DND-41 (cell line): ENCODE results near the gene IVD.

Source experiments
- ATAC-seq: fragments of 200-7000 bp; cut with Tn5 transposase; 3 replicates; pipeline ENCODE4 v1.9.1; 2021; ENCODE audit warnings: low read depth; ENCODE audit not compliant: insufficient read depth
- DNase-seq: peaks from one replicate; pipeline ENCODE4 v3.0.0-alpha.2; 2020
- H2AFZ ChIP-seq: 2 replicates; pipeline ENCODE4 v1.6.0; 2012; ENCODE audit warnings: low read depth, low read length
- H3K27ac ChIP-seq: 2 replicates; pipeline ENCODE4 v1.5.1; 2012; ENCODE audit warnings: low read length, inconsistent platforms
- H3K27me3 ChIP-seq: fragments of 200-600 bp; sonication (generic); 2 replicates; pipeline ENCODE4 v1.6.0; 2012; ENCODE audit warnings: low read length, mild to moderate bottlenecking, inconsistent platforms; ENCODE audit not compliant: insufficient read depth, poor library complexity
- H3K36me3 ChIP-seq: 2 replicates; pipeline ENCODE4 v1.5.1; 2012; ENCODE audit warnings: low read length, inconsistent platforms; ENCODE audit not compliant: insufficient read depth
- H3K4me1 ChIP-seq: 2 replicates; pipeline ENCODE4 v1.5.1; 2012; ENCODE audit warnings: mild to moderate bottlenecking, low read length; ENCODE audit not compliant: insufficient read depth
- H3K4me2 ChIP-seq: 2 replicates; pipeline ENCODE4 v1.6.0; 2012; ENCODE audit warnings: mild to moderate bottlenecking, moderate library complexity, low read length, inconsistent platforms; ENCODE audit not compliant: insufficient read depth
- H3K4me3 ChIP-seq, 2 experiments: fragments of 200-600 bp in 1 of 2; shearing (Covaris generic) in 1 of 2; 2 replicates each; pipeline ENCODE4 v1.5.1; 2012 to 2016; ENCODE audit warnings: inconsistent platforms in 2 of 2, low read length in 2 of 2, mild to moderate bottlenecking in 2 of 2, low read depth in 1 of 2, moderate library complexity in 1 of 2
- H3K79me2 ChIP-seq: 2 replicates; pipeline ENCODE4 v1.6.0; 2012; ENCODE audit warnings: low read length, inconsistent platforms; ENCODE audit not compliant: insufficient read depth
- H3K9ac ChIP-seq: 2 replicates; pipeline ENCODE4 v1.6.0; 2012; ENCODE audit warnings: low read depth, mild to moderate bottlenecking, inconsistent platforms, low read length, moderate library complexity
- H3K9me3 ChIP-seq: 2 replicates; pipeline ENCODE4 v1.5.1; 2012; ENCODE audit warnings: low read length, moderate library complexity, mild to moderate bottlenecking, inconsistent platforms; ENCODE audit not compliant: insufficient read depth, severe bottlenecking
- H4K20me1 ChIP-seq: 2 replicates; pipeline ENCODE4 v1.6.0; 2012; ENCODE audit warnings: low read length; ENCODE audit not compliant: insufficient read depth
- CTCF ChIP-seq: IDR thresholded peaks from 2 replicates; pipeline ENCODE4 v1.5.1; 2012; ENCODE audit warnings: borderline replicate concordance, low read length, moderate library complexity, mild to moderate bottlenecking; ENCODE audit not compliant: poor library complexity, severe bottlenecking; ENCODE audit errors: extremely low read depth
- EZH2 ChIP-seq: IDR thresholded peaks from 3 replicates; pipeline ENCODE4 v1.6.1; 2012; ENCODE audit warnings: borderline replicate concordance, low read depth, mild to moderate bottlenecking, moderate library complexity, low read length, inconsistent platforms; ENCODE audit not compliant: severe bottlenecking

IVD gene

GRCh38 chr15:40435023-40435709 lies 29.6 kb downstream of the IVD start:
- Histone ChIP-seq H2AFZ (no peak overlapping the region), H4K20me1 (no peaks in the 10 kb centered on the region), H3K9ac (no peak overlapping the region), H3K27me3 (peaks cover 19% of the 10 kb centered on the region), H3K27ac (no peak overlapping the region), H3K4me1 (peaks cover 16% of the 10 kb centered on the region), H3K79me2 (no peaks in the 10 kb centered on the region), H3K4me2 (no peak overlapping the region), H3K4me3 (no peak overlapping the region), H3K36me3 (no peaks in the 10 kb centered on the region), H3K9me3 (no peaks in the 10 kb centered on the region)
- TF ChIP-seq CTCF (no peak), EZH2 (no peak)
- DNase-seq (no peak), ATAC-seq (no peak)

DNA sequence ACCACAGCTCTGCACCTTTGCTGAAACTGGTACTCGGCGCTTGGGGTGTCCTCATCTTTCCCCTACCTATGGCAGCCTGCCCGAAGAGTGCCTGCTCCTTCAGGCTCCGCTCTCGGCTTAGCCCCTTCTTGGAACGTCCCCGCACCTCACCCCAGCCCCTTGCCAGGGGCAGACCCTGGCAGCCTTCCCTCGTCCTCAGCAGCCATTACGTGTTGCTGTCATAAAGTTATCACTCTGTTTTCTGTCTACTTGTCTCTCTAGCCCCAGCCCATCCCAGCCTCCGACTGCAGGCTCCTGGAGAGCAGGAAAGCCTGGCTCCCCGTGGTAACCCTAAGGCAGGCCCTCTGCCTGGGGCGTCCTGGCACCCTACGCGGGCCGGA lies 30.1 kb downstream of the IVD start:
- no peak overlapping the region for H3K9ac ChIP-seq
- no peak for TF ChIP-seq EZH2
- no peak for TF ChIP-seq CTCF
- no peak overlapping the region for H2AFZ ChIP-seq
- H3K36me3 ChIP-seq, result no peaks in the 10 kb centered on the region
- H3K27ac ChIP-seq, result no peak overlapping the region
- no peaks in the 10 kb centered on the region for H3K79me2 ChIP-seq
- H3K27me3 ChIP-seq, result peaks cover 22% of the 10 kb centered on the region
- no peak overlapping the region for H3K4me3 ChIP-seq
- DNase-seq (no peak), ATAC-seq (no peak)
- peak overlapping the region; percentile 45; the same call in 1 of the 2 replicates for H3K4me2 ChIP-seq
- H3K4me1 ChIP-seq, result peaks cover 19% of the 10 kb centered on the region
- no peaks in the 10 kb centered on the region for H3K9me3 ChIP-seq
- H4K20me1 ChIP-seq, result no peaks in the 10 kb centered on the region

- Histone ChIP-seq H3K4me1 (peaks cover 19% of the 10 kb centered on the region), H3K27me3 (peaks cover 22% of the 10 kb centered on the region), H3K79me2 (peaks cover 2% of the 10 kb centered on the region), H3K4me3 (no peak overlapping the region), H3K9ac (peak overlapping the region; percentile 21; the same call in 1 of the 2 replicates), H3K9me3 (no peaks in the 10 kb centered on the region), H3K27ac (no peak overlapping the region), H3K4me2 (peak overlapping the region; percentile 45), H2AFZ (no peak overlapping the region), H4K20me1 (no peaks in the 10 kb centered on the region), H3K36me3 (no peaks in the 10 kb centered on the region)
- DNase-seq, result peak; percentile 34
- TF ChIP-seq CTCF, result no peak
- TF ChIP-seq EZH2, result no peak
- no peak for ATAC-seq
Observed at GRCh38 chr15:40436116-40436891, 30.7 kb downstream of the IVD start.
